AG10803 (cell line): ENCODE measurements around the gene ATP8B3.

Source experiments
- DNase-seq: peaks from one replicate; pipeline ENCODE4 v3.0.0; 2010; ENCODE audit warnings: low read depth
- H3K4me3 ChIP-seq: 2 replicates; pipeline ENCODE4 v1.5.1; 2011; ENCODE audit warnings: mild to moderate bottlenecking, low read length, control low read depth
- TF ChIP-seq, protein P1 (sequence below): conservative IDR thresholded peaks from 2 replicates; pipeline ENCODE4 v1.5.1; 2011; ENCODE audit warnings: mild to moderate bottlenecking, low read length, control low read depth, inconsistent platforms

ATP8B3 gene

DNA sequence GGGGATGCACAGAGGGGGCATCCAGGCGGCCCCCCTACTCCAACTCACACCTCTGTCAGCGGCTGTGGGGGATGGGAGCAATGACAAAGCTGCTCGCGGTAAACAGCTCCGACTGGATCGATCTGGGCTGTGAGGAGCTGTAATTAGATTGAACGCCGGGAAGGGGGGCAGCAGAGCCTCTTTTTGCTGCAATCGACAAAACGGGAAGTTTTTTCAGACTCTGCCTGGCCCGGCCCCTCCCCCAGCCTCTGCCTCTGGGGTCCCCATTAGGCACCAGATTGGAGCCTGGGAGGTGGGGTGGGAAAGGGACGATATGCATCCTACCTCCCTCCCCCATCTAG lies 42.5 kb downstream of the ATP8B3 start:
- TF ChIP-seq, protein P1, sequence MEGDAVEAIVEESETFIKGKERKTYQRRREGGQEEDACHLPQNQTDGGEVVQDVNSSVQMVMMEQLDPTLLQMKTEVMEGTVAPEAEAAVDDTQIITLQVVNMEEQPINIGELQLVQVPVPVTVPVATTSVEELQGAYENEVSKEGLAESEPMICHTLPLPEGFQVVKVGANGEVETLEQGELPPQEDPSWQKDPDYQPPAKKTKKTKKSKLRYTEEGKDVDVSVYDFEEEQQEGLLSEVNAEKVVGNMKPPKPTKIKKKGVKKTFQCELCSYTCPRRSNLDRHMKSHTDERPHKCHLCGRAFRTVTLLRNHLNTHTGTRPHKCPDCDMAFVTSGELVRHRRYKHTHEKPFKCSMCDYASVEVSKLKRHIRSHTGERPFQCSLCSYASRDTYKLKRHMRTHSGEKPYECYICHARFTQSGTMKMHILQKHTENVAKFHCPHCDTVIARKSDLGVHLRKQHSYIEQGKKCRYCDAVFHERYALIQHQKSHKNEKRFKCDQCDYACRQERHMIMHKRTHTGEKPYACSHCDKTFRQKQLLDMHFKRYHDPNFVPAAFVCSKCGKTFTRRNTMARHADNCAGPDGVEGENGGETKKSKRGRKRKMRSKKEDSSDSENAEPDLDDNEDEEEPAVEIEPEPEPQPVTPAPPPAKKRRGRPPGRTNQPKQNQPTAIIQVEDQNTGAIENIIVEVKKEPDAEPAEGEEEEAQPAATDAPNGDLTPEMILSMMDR, result no peak
- DNase-seq, result no peak
- H3K4me3 ChIP-seq, result no peak overlapping the region

DNA sequence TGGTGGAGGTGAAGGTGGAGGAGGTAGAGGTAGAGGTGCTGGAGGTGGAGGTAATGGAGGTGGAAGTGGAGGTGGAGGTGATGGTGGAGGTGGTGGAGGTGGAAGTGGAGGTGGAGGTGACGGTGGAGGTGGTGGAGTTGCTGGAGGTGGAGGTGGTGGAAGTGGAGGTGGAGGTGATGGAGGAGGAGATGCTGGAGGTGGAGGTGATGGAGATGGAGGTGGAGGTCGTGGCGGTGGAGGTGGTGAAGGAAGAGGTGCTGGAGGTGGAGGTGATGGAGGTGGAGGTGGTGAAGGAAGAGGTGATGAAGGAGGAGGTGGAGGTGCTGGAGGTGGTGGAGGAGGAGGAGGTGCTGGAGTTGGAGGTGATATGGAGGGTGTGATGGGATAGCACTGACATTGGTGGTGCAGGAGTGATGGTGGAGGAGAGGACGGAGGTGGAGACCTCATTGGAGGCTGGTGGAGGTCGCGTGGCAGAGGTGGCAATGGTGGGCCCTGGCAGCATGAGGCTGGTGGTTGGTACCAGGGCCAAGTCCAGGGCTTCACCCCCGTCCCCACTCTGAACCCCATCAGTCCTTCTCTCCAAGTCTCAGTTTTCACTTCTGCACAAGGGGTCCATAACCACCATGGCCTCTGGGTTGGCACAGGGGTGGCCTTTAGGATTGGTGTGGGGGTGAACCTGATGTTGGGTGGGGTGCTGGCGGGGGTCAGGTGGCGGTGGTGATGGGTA lies 43.0 kb downstream of the ATP8B3 start:
- no peak overlapping the region for H3K4me3 ChIP-seq
- TF ChIP-seq, protein P1, result no peak
- no peak for DNase-seq

DNA sequence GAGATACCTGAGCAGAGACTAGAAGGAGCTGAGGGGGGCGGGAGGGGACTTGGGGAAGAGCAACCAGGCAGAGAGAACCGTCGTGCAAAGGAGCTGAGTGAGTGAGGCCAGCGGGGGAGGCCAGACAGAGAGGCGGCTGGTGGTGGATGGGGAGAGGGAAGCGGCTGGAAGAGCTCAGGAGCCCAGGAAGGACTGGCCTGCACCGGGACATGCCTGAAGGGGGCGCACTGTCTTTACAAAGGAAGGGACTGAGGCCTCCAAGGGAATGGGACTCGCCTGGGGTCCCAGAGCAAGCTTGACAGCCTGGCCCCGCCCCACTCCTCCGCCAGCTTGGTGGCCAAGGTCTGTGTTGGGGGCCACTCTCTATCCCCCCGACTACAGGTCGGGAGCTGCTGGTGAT lies 43.8 kb downstream of the ATP8B3 start:
- no peak for DNase-seq
- TF ChIP-seq, protein P1, result peak; percentile 18; the same call in 1 of the 2 replicates
- no peak overlapping the region for H3K4me3 ChIP-seq

DNA sequence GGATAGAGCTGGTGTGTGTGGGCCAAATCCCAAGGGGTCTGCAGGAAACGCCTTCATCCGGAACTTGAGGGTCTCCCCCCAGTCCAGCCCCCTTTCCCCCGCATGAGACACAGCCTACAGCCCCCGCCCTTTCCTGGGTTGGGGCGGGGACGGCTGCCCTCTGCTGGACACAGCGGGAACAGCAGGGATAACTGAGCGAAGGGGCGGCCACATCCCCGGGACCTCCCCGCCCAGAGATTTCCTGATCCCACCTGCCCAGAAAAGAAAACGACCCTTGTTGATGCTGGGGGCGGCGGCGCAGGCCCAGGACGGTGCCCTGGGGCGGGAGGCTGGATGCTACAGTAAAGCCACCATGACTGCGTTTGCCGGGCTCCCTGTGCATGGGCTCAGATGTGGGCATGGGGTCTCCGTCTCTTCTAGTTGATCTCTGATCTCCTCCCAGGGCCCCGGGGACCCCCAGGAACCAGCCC lies 44.6 kb downstream of the ATP8B3 start:
- peak; percentile 9 for DNase-seq
- no peak overlapping the region for H3K4me3 ChIP-seq
- TF ChIP-seq, protein P1, result peak; percentile 73

DNA sequence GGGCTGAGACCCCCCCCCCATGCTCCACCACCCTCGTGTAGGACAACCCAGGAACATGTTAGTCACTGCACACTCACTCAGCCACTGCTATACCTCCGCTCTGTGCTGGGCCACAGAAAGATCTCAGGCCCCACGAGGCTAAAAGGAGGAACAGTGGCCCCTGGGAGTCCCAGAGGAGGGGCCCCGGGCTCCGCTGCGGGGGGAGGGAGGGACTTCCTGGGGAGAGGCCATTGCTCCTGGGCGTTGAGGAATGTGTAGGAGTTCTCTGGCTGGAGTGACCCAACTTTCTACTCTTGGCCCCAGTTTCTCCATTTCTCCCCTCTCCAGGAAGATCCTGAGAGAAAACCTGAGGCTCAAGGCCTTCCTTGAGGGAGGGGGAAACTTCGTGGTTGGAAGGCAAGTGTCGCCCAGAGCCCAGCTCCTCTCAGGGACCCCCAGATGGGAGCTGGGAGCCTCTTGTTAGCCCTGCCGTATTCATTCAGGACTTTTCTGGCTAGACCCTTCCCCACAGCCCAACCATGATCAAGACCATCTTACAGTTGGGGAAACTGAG lies 45.2 kb downstream of the ATP8B3 start:
- no peak overlapping the region for H3K4me3 ChIP-seq
- no peak for DNase-seq

DNA sequence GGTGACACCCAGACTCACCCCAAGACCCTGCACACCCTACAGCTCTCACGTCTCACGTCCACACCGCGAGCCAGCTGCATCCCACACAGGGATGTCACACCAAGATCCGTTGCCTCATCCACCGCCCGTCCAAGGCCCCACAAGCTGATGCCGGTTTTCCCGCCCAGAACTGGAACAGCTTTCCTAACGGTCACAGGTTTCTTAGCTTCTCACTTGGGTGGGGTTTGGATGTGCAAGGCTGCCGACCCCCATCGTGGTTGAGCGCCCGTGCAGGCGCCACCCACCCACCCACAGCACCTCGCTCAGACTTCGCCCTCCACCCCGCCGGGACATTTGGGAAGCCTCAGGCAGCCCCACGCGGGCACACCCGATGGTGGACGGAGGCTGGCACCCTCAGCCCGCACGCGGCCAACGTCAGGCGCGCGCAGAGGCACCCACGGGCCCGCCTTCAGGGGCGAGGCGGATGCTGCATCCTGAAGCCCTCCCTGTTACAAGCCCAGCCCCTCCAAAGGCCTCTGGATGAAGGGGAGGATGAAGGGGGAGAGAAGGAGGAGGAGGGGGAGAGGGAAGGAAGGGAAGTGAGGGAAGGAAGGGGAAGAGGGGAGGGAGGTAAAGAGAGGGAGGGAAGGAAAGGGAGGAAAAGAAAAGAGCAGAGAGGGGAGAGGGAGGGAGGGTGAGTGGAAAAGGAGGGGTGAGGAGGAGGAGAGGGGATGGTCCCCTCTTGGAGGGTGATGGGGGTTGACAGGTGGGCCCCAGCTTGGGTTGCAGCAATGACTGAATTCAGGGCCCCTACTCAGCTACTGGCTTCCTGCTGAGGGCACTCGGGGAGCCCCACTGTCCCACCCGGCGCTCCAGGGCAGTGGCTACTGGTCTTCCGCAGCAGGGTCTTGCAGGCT lies 45.9 kb downstream of the ATP8B3 start:
- no peak for DNase-seq
- TF ChIP-seq, protein P1, result no peak
- H3K4me3 ChIP-seq, result no peak overlapping the region

More for the DNA sequence above, 45.2 kb downstream of the ATP8B3 start:
- TF ChIP-seq, protein P1, result no peak
